Measurements from ENCODE around the gene HIF1A. TPM values are rescaled to one million over a fixed set of nuclear protein-coding genes. Genes with fewer than 3 reads are reported as not detected.
A peak's percentile ranks its signal among the peaks of the same experiment; 100 is the strongest.

The HIF1A gene
- total and polyA plus RNA-seq, 10 of the 15 experiments (the other 5 are each of a cell fraction or from before 2014, with no cell fraction given) = 18.3 to 97.0 (median 75.3) TPM

GRCh38 chr14:61698206-61698980, 3.1 kb downstream of the HIF1A start:
- no peak for TF ChIP-seq TCF7 (IDR thresholded peaks at IDR 0.05; ENCODE audit: borderline replicate concordance)
- no peak overlapping the region for H2AFZ ChIP-seq (ENCODE audit: control insufficient read depth, low read depth, low read length)
- WGBS (ENCODE audit: insufficient coverage, insufficient replicate concordance, low lambda C conversion rate, missing lambda C conversion rate) = 0% methylated on average over 2 of the region's 2 CpGs
- H4K20me1 ChIP-seq (ENCODE audit: control insufficient read depth, insufficient read depth) = no peaks in the 10 kb centered on the region; the same call in 1 of the 2 replicates
- H3K9me3 ChIP-seq (replicated peaks; ENCODE audit: control insufficient read depth, insufficient read depth, low read length) = no peaks in the 10 kb centered on the region
- peak overlapping the region; percentile 96 for H3K27ac ChIP-seq (ENCODE audit: control insufficient read depth, insufficient read depth)
- H3K36me3 ChIP-seq (ENCODE audit: control insufficient read depth in 2 of 2, insufficient read depth in 2 of 2, low read length in 1 of 2) = no peaks in the 10 kb centered on the region
- intact Hi-C loops (cut with micrococcal nuclease; ENCODE audit: unreplicated experiment) (loop anchor here (5.0 to 10.0 kb wide), 2 partner anchors 311 to 944 kb away; no protein-coding TSS in a partner anchor), in situ Hi-C loops (cut with MboI) (no loop called here)
- CTCF ChIA-PET = interaction anchor here (0.7 to 1.9 kb wide), 10 partner anchors 8 to 356 kb away, joined by 3 to 6 read pairs (median 4); partner anchors contain the start of gene SNAPC1
- POLR2A ChIA-PET = interaction anchor here (0.6 to 4.6 kb wide), 10 partner anchors 8 to 102 kb away, joined by 3 to 21 read pairs (median 4); no protein-coding TSS in a partner anchor
- peaks cover 7% of the 10 kb centered on the region; the same call in 1 of the 2 replicates for H3K4me1 ChIP-seq (ENCODE audit: control insufficient read depth, insufficient read depth, low read length)
- SMC1A ChIA-PET (ENCODE audit: uncharacterized antibody, unreplicated experiment) = interaction anchor here (0.6 to 5.7 kb wide), 26 partner anchors 8 to 320 kb away, joined by 3 to 57 read pairs (median 6); no protein-coding TSS in a partner anchor
- no TSS peak for BruUV-seq (replicated peaks)
- H3K4me2 ChIP-seq (ENCODE audit: control insufficient read depth, insufficient read depth) = peak overlapping the region; percentile 72
- no peaks in the 10 kb centered on the region for H3K27me3 ChIP-seq (replicated peaks in 1 of 2; ENCODE audit: control insufficient read depth in 2 of 2, insufficient read depth in 2 of 2, low read length in 1 of 2)
- H3K79me2 ChIP-seq (ENCODE audit: control insufficient read depth, insufficient read depth, low read length) = peaks cover 80% of the 10 kb centered on the region
- RAD21 ChIA-PET (ENCODE audit: unreplicated experiment) = interaction anchor here (0.6 to 5.4 kb wide), 13 partner anchors 8 to 196 kb away, joined by 3 to 52 read pairs (median 7); partner anchors contain the start of gene SNAPC1
- H3K4me3 ChIP-seq = peak overlapping the region; percentile 97
- FAIRE-seq (no peak), DNase-seq (ENCODE audit: low read depth, low spot score) (no peak), ATAC-seq (peak; percentile 8)
- peak overlapping the region; percentile 97 for H3K9ac ChIP-seq (ENCODE audit: control insufficient read depth, insufficient read depth, low read length)

DNA sequence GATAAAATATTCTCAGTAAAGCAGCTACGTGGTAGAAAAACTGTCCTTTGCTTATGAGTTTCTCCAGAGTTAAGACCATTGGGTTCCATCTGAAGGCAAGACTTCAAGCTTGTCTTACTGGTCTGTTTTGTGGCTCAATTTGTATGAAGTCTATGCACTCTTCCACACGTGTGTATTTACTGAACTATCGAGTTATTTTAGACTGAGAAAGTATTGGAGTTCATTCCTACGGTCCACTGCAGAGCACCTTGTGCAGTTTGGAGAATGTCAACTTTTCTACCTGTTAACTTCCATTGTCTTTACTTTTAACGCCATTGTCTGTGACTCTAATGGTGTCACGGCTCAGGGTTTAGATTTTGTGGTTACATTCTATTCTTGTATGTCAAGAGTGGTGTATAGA, 3.7 kb downstream of the HIF1A start:
- H3K36me3 ChIP-seq (ENCODE audit: control insufficient read depth in 2 of 2, insufficient read depth in 2 of 2, low read length in 1 of 2) = no peaks in the 10 kb centered on the region
- under 1% methylated on average over 6 of the region's 6 CpGs for WGBS (ENCODE audit: insufficient coverage, insufficient replicate concordance, low lambda C conversion rate, missing lambda C conversion rate)
- H3K79me2 ChIP-seq (ENCODE audit: control insufficient read depth, insufficient read depth, low read length) = peaks cover 87% of the 10 kb centered on the region
- FAIRE-seq (peak; percentile 57), DNase-seq (ENCODE audit: low read depth, low spot score) (no peak), ATAC-seq (peak; percentile 6; the same call in 2 of the 3 replicates)
- peak overlapping the region; percentile 97 for H3K4me3 ChIP-seq
- SMC1A ChIA-PET (ENCODE audit: uncharacterized antibody, unreplicated experiment) = interaction anchor here (0.6 to 5.7 kb wide), 26 partner anchors 11 to 321 kb away, joined by 3 to 57 read pairs (median 4); no protein-coding TSS in a partner anchor
- peak overlapping the region; percentile 72 for H3K4me2 ChIP-seq (ENCODE audit: control insufficient read depth, insufficient read depth)
- H3K27me3 ChIP-seq (replicated peaks in 1 of 2; ENCODE audit: control insufficient read depth in 2 of 2, insufficient read depth in 2 of 2, low read length in 1 of 2) = no peaks in the 10 kb centered on the region
- CTCF ChIA-PET = interaction anchor here (1.0 to 1.9 kb wide), 8 partner anchors 33 to 357 kb away, joined by 3 to 5 read pairs (median 4); no protein-coding TSS in a partner anchor
- BruUV-seq (replicated peaks) = no TSS peak
- RAD21 ChIA-PET (ENCODE audit: unreplicated experiment) = interaction anchor here (0.9 to 5.4 kb wide), 8 partner anchors 11 to 196 kb away, joined by 3 to 52 read pairs (median 13); no protein-coding TSS in a partner anchor
- H3K4me1 ChIP-seq (ENCODE audit: control insufficient read depth, insufficient read depth, low read length) = peaks cover 7% of the 10 kb centered on the region; the same call in 1 of the 2 replicates
- H2AFZ ChIP-seq (ENCODE audit: control insufficient read depth, low read depth, low read length) = no peak overlapping the region
- H3K27ac ChIP-seq (ENCODE audit: control insufficient read depth, insufficient read depth) = peak overlapping the region; percentile 41
- intact Hi-C loops (cut with micrococcal nuclease; ENCODE audit: unreplicated experiment) (loop anchor here (5.0 to 10.0 kb wide), 2 partner anchors 312 to 944 kb away; no protein-coding TSS in a partner anchor), in situ Hi-C loops (cut with MboI) (no loop called here)
- H3K9ac ChIP-seq (ENCODE audit: control insufficient read depth, insufficient read depth, low read length) = no peak overlapping the region; the same call in none of the 2 replicates
- no peaks in the 10 kb centered on the region for H3K9me3 ChIP-seq (replicated peaks; ENCODE audit: control insufficient read depth, insufficient read depth, low read length)
- POLR2A ChIA-PET = interaction anchor here (0.6 to 4.6 kb wide), 8 partner anchors 21 to 333 kb away, joined by 3 to 21 read pairs (median 4); partner anchors contain the start of gene SNAPC1
- no peaks in the 10 kb centered on the region; the same call in 1 of the 2 replicates for H4K20me1 ChIP-seq (ENCODE audit: control insufficient read depth, insufficient read depth)
- TF ChIP-seq WRNIP1 (IDR thresholded peaks at IDR 0.05; ENCODE audit: borderline replicate concordance, low read depth, low read length) = 0 out of 2 replicates have a peak, but pooled peaks have one; percentile 39
- peak; percentile 39; the same call in 1 of the 2 replicates for TF ChIP-seq RELB (IDR thresholded peaks at IDR 0.05; ENCODE audit: low read depth)
- TF ChIP-seq RUNX3 (IDR thresholded peaks at IDR 0.05; ENCODE audit: low read length) = peak; percentile 83
- TF ChIP-seq, protein P1, sequence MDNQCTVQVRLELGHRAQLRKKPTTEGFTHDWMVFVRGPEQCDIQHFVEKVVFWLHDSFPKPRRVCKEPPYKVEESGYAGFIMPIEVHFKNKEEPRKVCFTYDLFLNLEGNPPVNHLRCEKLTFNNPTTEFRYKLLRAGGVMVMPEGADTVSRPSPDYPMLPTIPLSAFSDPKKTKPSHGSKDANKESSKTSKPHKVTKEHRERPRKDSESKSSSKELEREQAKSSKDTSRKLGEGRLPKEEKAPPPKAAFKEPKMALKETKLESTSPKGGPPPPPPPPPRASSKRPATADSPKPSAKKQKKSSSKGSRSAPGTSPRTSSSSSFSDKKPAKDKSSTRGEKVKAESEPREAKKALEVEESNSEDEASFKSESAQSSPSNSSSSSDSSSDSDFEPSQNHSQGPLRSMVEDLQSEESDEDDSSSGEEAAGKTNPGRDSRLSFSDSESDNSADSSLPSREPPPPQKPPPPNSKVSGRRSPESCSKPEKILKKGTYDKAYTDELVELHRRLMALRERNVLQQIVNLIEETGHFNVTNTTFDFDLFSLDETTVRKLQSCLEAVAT (IDR thresholded peaks at IDR 0.05) = peak; percentile 63
- TF ChIP-seq BACH1 (IDR thresholded peaks at IDR 0.05; ENCODE audit: borderline replicate concordance) = no peak
- TF ChIP-seq EP300 (IDR thresholded peaks at IDR 0.05; ENCODE audit: borderline replicate concordance in 1 of 2, control insufficient read depth in 1 of 2, low read depth in 2 of 2, low read length in 2 of 2) = no peak
- peak; percentile 37; the same call in 1 of the 2 replicates for TF ChIP-seq MXI1 (IDR thresholded peaks at IDR 0.05; ENCODE audit: low read depth, low read length)

Measured in GM12878 (cell line).